UCSD-AML1 (cell line): ENCODE measurements around the gene HSFY1.
"Not testable (repeated sequence)": the region's sequence is repeated elsewhere in the genome, so short reads cannot be mapped to it uniquely, and the experiment has no call there.

Source experiments
- DNase-seq: peaks from one replicate; lab custom pipeline; 2025; ENCODE audit not compliant: unreplicated experiment; lab: John Stamatoyannopoulos, UW

Gene HSFY1

GRCh38 chrY:18546420-18546819 is at the start of gene HSFY1:
Gene HSFY1, plus strand, starts transcription at chrY:18546720. Its CDS starts 68 bp downstream, at chrY:18546788.
- DNase-seq: not testable (repeated sequence)

GRCh38 chrY:18504266-18504665 is 42.3 kb upstream of the HSFY1 start:
- DNase-seq: not testable (repeated sequence)

- not testable (repeated sequence) for DNase-seq
These were observed 15.4 kb upstream of the HSFY1 start for GRCh38 chrY:18530995-18531655.

GRCh38 chrY:18538952-18539351 is 7.6 kb upstream of the HSFY1 start:
- DNase-seq: not testable (repeated sequence)

- DNase-seq: not testable (repeated sequence)
These were observed 6.6 kb downstream of the HSFY1 start for GRCh38 chrY:18553132-18553531.

GRCh38 chrY:18565915-18566314 is 19.4 kb downstream of the HSFY1 start:
- DNase-seq: not testable (repeated sequence)
